ENCODE measurements around the gene LMAN2L.

Gene LMAN2L

GRCh38 chr2:96767135-96767871 is 27.4 kb upstream of the LMAN2L start:
- no peak overlapping the region for H3K4me3 ChIP-seq (ENCODE audit: low read depth, low read length)
- DNase-seq (ENCODE audit: low read depth): no peak
- TF ChIP-seq CTCF (IDR thresholded peaks at IDR 0.05; ENCODE audit: control insufficient read depth, extremely low read depth, insufficient read depth): no peak

DNA sequence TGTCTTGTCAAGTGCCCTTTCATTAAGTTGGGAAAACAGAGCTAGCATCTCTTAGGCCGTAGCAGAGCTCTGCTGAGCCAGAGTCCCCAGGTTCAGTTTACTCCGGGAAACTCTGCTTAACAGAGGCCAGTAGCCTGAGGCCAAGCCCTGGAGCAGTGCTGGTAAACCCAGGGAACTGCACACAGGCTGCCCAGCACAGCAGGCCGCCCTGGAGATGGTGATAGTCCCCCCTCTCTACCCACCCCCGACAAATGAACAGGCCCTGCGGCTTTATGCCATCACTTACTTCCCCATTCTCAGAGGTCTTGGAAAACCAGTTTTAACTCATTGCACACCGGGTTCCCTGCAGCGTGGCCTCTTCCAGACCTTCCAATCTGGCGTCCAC is 24.4 kb upstream of the LMAN2L start:
- TF ChIP-seq CTCF (IDR thresholded peaks at IDR 0.05; ENCODE audit: control insufficient read depth, extremely low read depth, insufficient read depth): no peak
- H3K4me3 ChIP-seq (ENCODE audit: low read depth, low read length): peak overlapping the region; percentile 72
- DNase-seq (ENCODE audit: low read depth): no peak

DNA sequence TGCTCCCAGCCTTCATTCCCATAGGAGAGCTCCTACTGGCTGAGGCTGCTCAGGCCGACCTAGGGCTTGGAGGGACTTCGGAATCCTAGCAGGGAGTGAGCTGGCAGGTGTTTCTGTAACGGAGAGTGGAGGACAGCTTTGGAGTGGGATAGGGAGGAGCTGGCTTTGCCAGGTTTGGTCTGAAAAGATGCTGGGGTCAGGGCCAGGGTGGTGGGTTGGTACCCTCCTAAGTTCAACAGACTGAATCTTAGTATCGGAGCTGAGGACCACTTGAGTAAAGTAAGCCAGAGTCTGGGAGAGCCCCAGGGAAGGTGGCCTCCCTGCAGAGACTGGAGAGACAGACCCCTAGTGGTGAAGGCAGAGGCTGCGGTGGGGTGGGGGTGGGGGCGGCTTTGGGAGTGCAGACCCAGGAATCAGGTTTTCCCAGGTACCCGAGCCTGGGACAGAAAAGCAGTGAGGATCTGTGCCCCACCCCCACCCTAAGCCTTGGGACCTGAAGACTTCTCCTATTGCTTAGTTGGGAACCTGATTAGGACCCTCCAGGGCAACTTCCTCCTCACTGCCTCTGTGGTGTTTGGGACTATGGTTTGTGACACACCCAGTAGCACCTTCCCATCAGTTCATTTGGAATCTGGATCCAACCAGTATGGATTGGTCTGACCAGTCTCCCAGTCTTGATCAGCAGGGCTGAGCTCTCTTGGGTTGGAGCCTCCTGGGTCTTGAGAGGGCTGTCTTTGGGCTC is 23.8 kb upstream of the LMAN2L start:
- peak overlapping the region; percentile 72 for H3K4me3 ChIP-seq (ENCODE audit: low read depth, low read length)
- DNase-seq (ENCODE audit: low read depth): no peak
- peak; percentile 20; the same call in 1 of the 2 replicates for TF ChIP-seq CTCF (IDR thresholded peaks at IDR 0.05; ENCODE audit: control insufficient read depth, extremely low read depth, insufficient read depth)

DNA sequence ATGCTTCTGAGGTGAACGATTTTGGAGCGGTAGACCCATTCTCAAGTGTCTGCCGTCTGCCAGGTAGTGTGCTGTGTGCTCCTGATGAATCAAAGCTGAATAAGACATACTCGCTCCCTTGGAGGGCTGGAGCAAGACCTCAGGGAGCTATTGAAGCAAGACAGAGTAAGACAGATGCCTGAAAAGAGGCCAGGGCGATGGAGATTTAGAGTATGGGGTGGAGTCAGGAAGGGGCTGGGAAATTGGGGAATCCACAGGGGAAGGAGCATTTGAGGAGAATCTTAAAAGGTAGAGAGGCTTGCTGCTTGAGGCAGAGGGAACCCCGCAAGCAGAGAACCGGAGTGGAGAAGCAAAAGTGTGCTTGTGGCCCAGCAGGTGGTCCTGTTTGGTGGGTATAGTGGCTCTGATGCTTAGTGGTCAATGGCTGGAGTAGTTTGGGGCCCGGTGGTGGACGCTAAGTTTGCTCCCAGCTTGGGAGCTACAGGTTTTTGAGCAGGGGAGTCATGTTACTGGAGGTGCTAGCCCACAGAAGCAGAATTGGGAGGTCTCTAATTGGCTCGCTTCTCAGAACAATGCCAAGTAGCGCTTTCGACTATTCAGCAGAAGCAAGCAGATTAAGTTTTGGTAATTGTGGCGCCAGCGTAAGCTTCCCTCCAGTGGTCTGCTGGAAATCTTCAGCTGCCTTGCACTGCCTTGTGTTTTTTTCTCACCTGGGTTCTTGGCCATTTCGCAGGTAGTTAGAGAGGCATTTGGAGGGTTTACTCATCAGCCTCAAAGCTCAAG is 22.9 kb upstream of the LMAN2L start:
- no peak for DNase-seq (ENCODE audit: low read depth)
- no peak for TF ChIP-seq CTCF (IDR thresholded peaks at IDR 0.05; ENCODE audit: control insufficient read depth, extremely low read depth, insufficient read depth)
- peak overlapping the region; percentile 72 for H3K4me3 ChIP-seq (ENCODE audit: low read depth, low read length)

GRCh38 chr2:96760986-96761832 is 21.3 kb upstream of the LMAN2L start:
- TF ChIP-seq CTCF (IDR thresholded peaks at IDR 0.05; ENCODE audit: control insufficient read depth, extremely low read depth, insufficient read depth): peak; percentile 60
- H3K4me3 ChIP-seq (ENCODE audit: low read depth, low read length): peak overlapping the region; percentile 72
- DNase-seq (ENCODE audit: low read depth): no peak
